ENCODE measurements around the gene NF1. TPM values are rescaled to one million over a fixed set of nuclear protein-coding genes. Genes with fewer than 3 reads are reported as not detected.
"Not testable (repeated sequence)": the region's sequence is repeated elsewhere in the genome, so short reads cannot be mapped to it uniquely, and the experiment has no call there.

NF1 gene
- total RNA-seq, 1 experiment from 2014 or later, result 29.9 TPM

- not testable (repeated sequence) for DNase-seq (ENCODE audit: low read depth)
Observed at GRCh38 chr17:31178951-31179350, 84.2 kb downstream of the NF1 start.

- no peak for DNase-seq (ENCODE audit: low read depth)
Observed at GRCh38 chr17:31195305-31195704, 100.5 kb downstream of the NF1 start.

- peak; percentile 30 for DNase-seq (ENCODE audit: low read depth)
Observed at GRCh38 chr17:31198026-31198425, 103.2 kb downstream of the NF1 start.

GRCh38 chr17:31198666-31199065, 103.9 kb downstream of the NF1 start:
- peak; percentile 50 for DNase-seq (ENCODE audit: low read depth)

GRCh38 chr17:31200287-31200686, 105.5 kb downstream of the NF1 start:
- no peak for DNase-seq (ENCODE audit: low read depth)

- DNase-seq (ENCODE audit: low read depth), result no peak
Observed at GRCh38 chr17:31202968-31203367, 108.2 kb downstream of the NF1 start.

- peak; percentile 12 for DNase-seq (ENCODE audit: low read depth)
Observed at GRCh38 chr17:31211352-31212012, 116.7 kb downstream of the NF1 start.

- DNase-seq (ENCODE audit: low read depth), result peak; percentile 70
Observed at GRCh38 chr17:31216031-31216751, 121.4 kb downstream of the NF1 start.

GRCh38 chr17:31224366-31224765, 129.6 kb downstream of the NF1 start:
- no peak for DNase-seq (ENCODE audit: low read depth)

GRCh38 chr17:31225831-31226230, 131.1 kb downstream of the NF1 start:
- no peak for DNase-seq (ENCODE audit: low read depth)

GRCh38 chr17:31226373-31226772, 131.6 kb downstream of the NF1 start:
- DNase-seq (ENCODE audit: low read depth), result no peak

- DNase-seq (ENCODE audit: low read depth), result no peak
Observed at GRCh38 chr17:31226950-31227349, 132.2 kb downstream of the NF1 start.

GRCh38 chr17:31231852-31232251, 137.1 kb downstream of the NF1 start:
- DNase-seq (ENCODE audit: low read depth), result no peak

- DNase-seq (ENCODE audit: low read depth), result no peak
Observed at GRCh38 chr17:31235110-31235509, 140.3 kb downstream of the NF1 start.

- no peak for DNase-seq (ENCODE audit: low read depth)
Observed at GRCh38 chr17:31236137-31236536, 141.4 kb downstream of the NF1 start.

- no peak for DNase-seq (ENCODE audit: low read depth)
Observed at GRCh38 chr17:31236712-31237111, 141.9 kb downstream of the NF1 start.

- DNase-seq (ENCODE audit: low read depth), result no peak
Observed at GRCh38 chr17:31241116-31241515, 146.3 kb downstream of the NF1 start.

GRCh38 chr17:31248986-31249834, 154.4 kb downstream of the NF1 start:
- peak; percentile 87 for DNase-seq (ENCODE audit: low read depth)

GRCh38 chr17:31249835-31250141, 155.0 kb downstream of the NF1 start:
- DNase-seq (ENCODE audit: low read depth), result peak; percentile 19

- DNase-seq (ENCODE audit: low read depth), result no peak
Observed at GRCh38 chr17:31250229-31250628, 155.5 kb downstream of the NF1 start.

- peak; percentile 44 for DNase-seq (ENCODE audit: low read depth)
Observed at GRCh38 chr17:31251105-31251969, 156.6 kb downstream of the NF1 start.

- DNase-seq (ENCODE audit: low read depth), result no peak
Observed at GRCh38 chr17:31251970-31252328, 157.2 kb downstream of the NF1 start.

Measured in M059J (cell line).